Activated naive CD8-positive, alpha-beta T cell treated with anti-CD3 and anti-CD28 coated beads, Interleukin-2, amount 10 ng/mL, durations not matched to agents 7 days and 5 days (primary cell): ENCODE results near the gene FOXK1. TPM values are rescaled to one million over a fixed set of nuclear protein-coding genes. Genes with fewer than 3 reads are reported as not detected.

ENCODE experiments used
- ATAC-seq: fragments of 150-1000 bp; cut with Tn5 transposase; one replicate; pipeline ENCODE4 v1.10.0; 2021; ENCODE audit warnings: low read depth, moderate library complexity
- POLR2A ChIA-PET: fragments of 350-600 bp; sonication (Branson Sonifier 250); formaldehyde crosslinking; loops from one replicate; lab custom pipeline; 2021; ENCODE audit warnings: antibody characterized with exemption; lab: Charles Lee
- DNase-seq: peaks from one replicate; pipeline ENCODE4 v3.0.0; 2021
- H3K27ac Mint-ChIP-seq: one replicate; pipeline ENCODE4 v1.8.0; 2022; ENCODE audit warnings: mild to moderate bottlenecking, mixed read lengths
- H3K27me3 Mint-ChIP-seq: one replicate; pipeline ENCODE4 v1.8.0; 2022; ENCODE audit warnings: mild to moderate bottlenecking, moderate library complexity, mixed read lengths
- H3K36me3 Mint-ChIP-seq: one replicate; pipeline ENCODE4 v1.8.0; 2021; ENCODE audit warnings: mild to moderate bottlenecking, mixed read lengths
- H3K4me1 Mint-ChIP-seq: one replicate; pipeline ENCODE4 v1.8.0; 2021; ENCODE audit warnings: mixed read lengths
- H3K4me3 Mint-ChIP-seq: one replicate; pipeline ENCODE4 v1.8.0; 2022; ENCODE audit warnings: mild to moderate bottlenecking, moderate library complexity, mixed read lengths
- H3K9me3 Mint-ChIP-seq: one replicate; pipeline ENCODE4 v1.8.0; 2021; ENCODE audit warnings: mixed read lengths
- total RNA-seq, 2 experiments: library from RNA; stranded (reverse); gene quantifications; one replicate each; pipeline ENCODE4 v1.2.3, GENCODE V29; 2021

The FOXK1 gene
- total RNA-seq, 2 experiments from 2014 or later, result 41.7 to 42.1 TPM

- H3K27ac Mint-ChIP-seq, result no peak overlapping the region
- H3K27me3 Mint-ChIP-seq, result no peaks in the 10 kb centered on the region
- peaks cover 10% of the 10 kb centered on the region for H3K9me3 Mint-ChIP-seq
- peaks cover 2% of the 10 kb centered on the region for H3K4me1 Mint-ChIP-seq
- ATAC-seq (no peak), DNase-seq (no peak)
- POLR2A ChIA-PET, result interaction anchor here (0.7 kb wide), 1 partner anchor 1398 kb away, joined by 7 read pairs; no protein-coding TSS in a partner anchor
- no peak overlapping the region for H3K4me3 Mint-ChIP-seq
- H3K36me3 Mint-ChIP-seq, result no peaks in the 10 kb centered on the region
These were observed 28.3 kb upstream of the FOXK1 start for GRCh38 chr7:4653771-4654170.

- H3K36me3 Mint-ChIP-seq, result peaks cover 3% of the 10 kb centered on the region
- H3K4me3 Mint-ChIP-seq, result no peak overlapping the region
- no peak for DNase-seq
- H3K27me3 Mint-ChIP-seq, result no peaks in the 10 kb centered on the region
- ATAC-seq, result no peak
- H3K4me1 Mint-ChIP-seq, result peaks cover 5% of the 10 kb centered on the region
- peaks cover 13% of the 10 kb centered on the region for H3K9me3 Mint-ChIP-seq
- POLR2A ChIA-PET, result no interaction called here
- no peak overlapping the region for H3K27ac Mint-ChIP-seq
These were observed 26.8 kb upstream of the FOXK1 start for GRCh38 chr7:4655311-4655710.

- ATAC-seq, result no peak
- POLR2A ChIA-PET, result no interaction called here
- DNase-seq, result no peak
- Mint-ChIP-seq H3K36me3 (peaks cover 3% of the 10 kb centered on the region), H3K27me3 (no peaks in the 10 kb centered on the region), H3K9me3 (peaks cover 13% of the 10 kb centered on the region), H3K4me3 (no peak overlapping the region), H3K27ac (no peak overlapping the region), H3K4me1 (peaks cover 5% of the 10 kb centered on the region)
These were observed 26.2 kb upstream of the FOXK1 start for GRCh38 chr7:4655896-4656295.

- H3K9me3 Mint-ChIP-seq, result peaks cover 13% of the 10 kb centered on the region
- no peak overlapping the region for H3K4me3 Mint-ChIP-seq
- H3K27me3 Mint-ChIP-seq, result no peaks in the 10 kb centered on the region
- H3K4me1 Mint-ChIP-seq, result peaks cover 3% of the 10 kb centered on the region
- ATAC-seq, result no peak
- peaks cover 3% of the 10 kb centered on the region for H3K36me3 Mint-ChIP-seq
- H3K27ac Mint-ChIP-seq, result no peak overlapping the region
- DNase-seq, result no peak
- POLR2A ChIA-PET, result no interaction called here
These were observed 24.3 kb upstream of the FOXK1 start for GRCh38 chr7:4657640-4658417.

GRCh38 chr7:4659551-4660286 is 22.4 kb upstream of the FOXK1 start:
- Mint-ChIP-seq H3K36me3 (peaks cover 3% of the 10 kb centered on the region), H3K27me3 (no peaks in the 10 kb centered on the region), H3K9me3 (peaks cover 16% of the 10 kb centered on the region), H3K27ac (no peak overlapping the region), H3K4me1 (peaks cover 8% of the 10 kb centered on the region), H3K4me3 (no peak overlapping the region)
- no peak for DNase-seq
- POLR2A ChIA-PET, result interaction anchor here (0.5 to 1.3 kb wide), 2 partner anchors 11 to 18 kb away, joined by 4 to 5 read pairs; no protein-coding TSS in a partner anchor
- ATAC-seq, result no peak

- Mint-ChIP-seq H3K4me3 (no peak overlapping the region), H3K27ac (no peak overlapping the region), H3K36me3 (peaks cover 3% of the 10 kb centered on the region), H3K4me1 (peaks cover 8% of the 10 kb centered on the region), H3K27me3 (no peaks in the 10 kb centered on the region), H3K9me3 (peaks cover 16% of the 10 kb centered on the region)
- ATAC-seq (no peak), DNase-seq (no peak)
- POLR2A ChIA-PET, result interaction anchor here (0.7 to 0.9 kb wide), 2 partner anchors 30 to 113 kb away, joined by 3 to 6 read pairs; partner anchors contain the start of gene AP5Z1
These were observed 20.2 kb upstream of the FOXK1 start for GRCh38 chr7:4661871-4662270.

GRCh38 chr7:4663239-4664018 is 18.7 kb upstream of the FOXK1 start:
- H3K27me3 Mint-ChIP-seq, result no peaks in the 10 kb centered on the region
- no peak for DNase-seq
- peaks cover 6% of the 10 kb centered on the region for H3K9me3 Mint-ChIP-seq
- peaks cover 11% of the 10 kb centered on the region for H3K4me1 Mint-ChIP-seq
- no peak overlapping the region for H3K27ac Mint-ChIP-seq
- POLR2A ChIA-PET, result interaction anchor here (1.3 kb wide), 1 partner anchor 22 kb away, joined by 5 read pairs; no protein-coding TSS in a partner anchor
- ATAC-seq, result no peak
- H3K4me3 Mint-ChIP-seq, result no peak overlapping the region
- peaks cover 3% of the 10 kb centered on the region for H3K36me3 Mint-ChIP-seq

- POLR2A ChIA-PET, result no interaction called here
- H3K36me3 Mint-ChIP-seq, result no peaks in the 10 kb centered on the region
- DNase-seq (no peak), ATAC-seq (no peak)
- peaks cover 9% of the 10 kb centered on the region for H3K4me1 Mint-ChIP-seq
- H3K9me3 Mint-ChIP-seq, result peaks cover 3% of the 10 kb centered on the region
- no peak overlapping the region for H3K27ac Mint-ChIP-seq
- no peak overlapping the region for H3K4me3 Mint-ChIP-seq
- no peaks in the 10 kb centered on the region for H3K27me3 Mint-ChIP-seq
These were observed 16.4 kb upstream of the FOXK1 start for GRCh38 chr7:4665661-4666060.

GRCh38 chr7:4667776-4668509 is 14.2 kb upstream of the FOXK1 start:
- no peak for DNase-seq
- Mint-ChIP-seq H3K36me3 (no peaks in the 10 kb centered on the region), H3K27me3 (no peaks in the 10 kb centered on the region), H3K9me3 (peaks cover 3% of the 10 kb centered on the region), H3K4me1 (peaks cover 9% of the 10 kb centered on the region), H3K27ac (no peak overlapping the region), H3K4me3 (no peak overlapping the region)
- no peak for ATAC-seq
- POLR2A ChIA-PET, result interaction anchor here (1.3 kb wide), 1 partner anchor 26 kb away, joined by 3 read pairs; no protein-coding TSS in a partner anchor

- ATAC-seq (no peak), DNase-seq (no peak)
- no peaks in the 10 kb centered on the region for H3K36me3 Mint-ChIP-seq
- H3K27ac Mint-ChIP-seq, result no peak overlapping the region
- POLR2A ChIA-PET, result interaction anchor here (1.3 kb wide), 1 partner anchor 27 kb away, joined by 3 read pairs; no protein-coding TSS in a partner anchor
- H3K4me3 Mint-ChIP-seq, result no peak overlapping the region
- peaks cover 5% of the 10 kb centered on the region for H3K4me1 Mint-ChIP-seq
- peaks cover 3% of the 10 kb centered on the region for H3K9me3 Mint-ChIP-seq
- no peaks in the 10 kb centered on the region for H3K27me3 Mint-ChIP-seq
These were observed 13.6 kb upstream of the FOXK1 start for GRCh38 chr7:4668510-4668847.

- Mint-ChIP-seq H3K27me3 (no peaks in the 10 kb centered on the region), H3K36me3 (no peaks in the 10 kb centered on the region), H3K4me1 (peaks cover 3% of the 10 kb centered on the region), H3K9me3 (no peaks in the 10 kb centered on the region), H3K4me3 (no peak overlapping the region), H3K27ac (no peak overlapping the region)
- ATAC-seq (no peak), DNase-seq (no peak)
- POLR2A ChIA-PET, result no interaction called here
These were observed 11.3 kb upstream of the FOXK1 start for GRCh38 chr7:4670791-4671190.

GRCh38 chr7:4675771-4676367 is 6.2 kb upstream of the FOXK1 start:
- H3K9me3 Mint-ChIP-seq, result no peaks in the 10 kb centered on the region

More at GRCh38 chr7:4675771-4676367, 6.2 kb upstream of the FOXK1 start:
- ATAC-seq, result no peak
- Mint-ChIP-seq H3K27me3 (no peaks in the 10 kb centered on the region), H3K4me1 (no peaks in the 10 kb centered on the region), H3K36me3 (no peaks in the 10 kb centered on the region), H3K4me3 (no peak overlapping the region), H3K27ac (no peak overlapping the region)
- no peak for DNase-seq
- POLR2A ChIA-PET, result interaction anchor here (0.7 kb wide), 1 partner anchor 1610 kb away, joined by 3 read pairs; no protein-coding TSS in a partner anchor
